Endothelial cell of umbilical vein (primary cell): ENCODE results near the gene MRPL33. TPM values are rescaled to one million over a fixed set of nuclear protein-coding genes. Genes with fewer than 3 reads are reported as not detected.

Experiments used
- BruUV-seq: library from RNA; stranded (reverse); fragments of 400-500 nt; replicated peaks from 2 replicates; lab custom pipeline; 2021; lab: Mats Ljungman, UMichigan
- CTCF ChIA-PET: fragments of 300-600, 350-600 bp; sonication (Branson Sonifier 250); formaldehyde crosslinking; loops from one replicate; lab custom pipeline; 2021; ENCODE audit warnings: antibody characterized with exemption, inconsistent platforms; lab: Charles Lee
- POLR2A ChIA-PET: fragments of 300-600, 350-600 bp; sonication (Branson Sonifier 250); formaldehyde crosslinking; loops from one replicate; lab custom pipeline; 2021; ENCODE audit warnings: antibody characterized with exemption, inconsistent platforms; lab: Charles Lee
- DNase-seq: peaks from one replicate; pipeline ENCODE4 v3.0.0-alpha.2; 2011; ENCODE audit warnings: low read depth, low spot score
- FAIRE-seq: peaks from 2 replicates; lab custom pipeline; 2011; peaks lifted over from hg19 to GRCh38; lab: Jason Lieb, UNC
- H2AFZ ChIP-seq: 2 replicates; pipeline ENCODE4 v1.6.0; 2012; ENCODE audit warnings: low read depth, low read length, control low read depth, inconsistent platforms
- H3K27ac ChIP-seq: 2 replicates; pipeline ENCODE4 v1.5.1; 2011; ENCODE audit warnings: low read depth, mild to moderate bottlenecking, control low read depth, low read length, moderate library complexity; ENCODE audit not compliant: insufficient read depth
- H3K27me3 ChIP-seq, 2 experiments: 2 replicates each; pipeline versions ENCODE4 v1.6.0 to v1.6.1; 2011; ENCODE audit warnings: low read length in 2 of 2, mixed read lengths in 1 of 2; ENCODE audit not compliant: control insufficient read depth in 2 of 2, insufficient read depth in 2 of 2
- H3K36me3 ChIP-seq, 2 experiments: 2 replicates in 1 of 2; 3 replicates in 1 of 2; pipeline ENCODE4 v1.5.1; 2011; ENCODE audit warnings: low read length in 2 of 2, mild to moderate bottlenecking in 1 of 2, moderate library complexity in 1 of 2; ENCODE audit not compliant: control insufficient read depth in 2 of 2, insufficient read depth in 2 of 2; ENCODE audit errors: extremely low read depth in 1 of 2
- H3K4me1 ChIP-seq: 3 replicates; pipeline ENCODE4 v1.5.1; 2011; ENCODE audit warnings: mild to moderate bottlenecking, low read length; ENCODE audit not compliant: control insufficient read depth, insufficient read depth; ENCODE audit errors: extremely low read depth
- H3K4me2 ChIP-seq: 2 replicates; pipeline ENCODE4 v1.6.1; 2011; ENCODE audit warnings: low read length, control low read depth, mixed read lengths; ENCODE audit not compliant: insufficient read depth
- H3K4me3 ChIP-seq, 3 experiments: fragments of 200-600 bp in 1 of 3; sonication (generic), shearing (Covaris generic) in 1 of 3; replicated peaks in 1 of 3; 2 replicates each; pipeline ENCODE4 v1.5.1; 2011 to 2016; ENCODE audit warnings: control low read depth in 3 of 3, low read length in 3 of 3, mild to moderate bottlenecking in 2 of 3, inconsistent platforms in 1 of 3, low read depth in 1 of 3, moderate library complexity in 1 of 3; ENCODE audit not compliant: insufficient read depth in 1 of 3
- H3K79me2 ChIP-seq: 2 replicates; pipeline ENCODE4 v1.6.0; 2012; ENCODE audit warnings: low read length, inconsistent platforms; ENCODE audit not compliant: control insufficient read depth, insufficient read depth
- H3K9ac ChIP-seq: replicated peaks from 2 replicates; pipeline ENCODE3; 2011; ENCODE audit warnings: low read length, control low read depth; ENCODE audit not compliant: insufficient read depth; ENCODE audit errors: extremely low read depth
- H3K9me1 ChIP-seq: replicated peaks from 3 replicates; pipeline ENCODE4 v1.6.0; 2011; ENCODE audit warnings: mild to moderate bottlenecking, low read length; ENCODE audit not compliant: control insufficient read depth, insufficient read depth; ENCODE audit errors: extremely low read depth
- H3K9me3 ChIP-seq: replicated peaks from 2 replicates; pipeline ENCODE4 v1.5.1; 2012; ENCODE audit warnings: low read length, inconsistent platforms; ENCODE audit not compliant: control insufficient read depth, insufficient read depth
- H4K20me1 ChIP-seq: replicated peaks from 2 replicates; pipeline ENCODE3; 2011; ENCODE audit warnings: mild to moderate bottlenecking, low read length; ENCODE audit not compliant: control insufficient read depth, insufficient read depth; ENCODE audit errors: extremely low read depth
- CTCF ChIP-seq, 2 donors: IDR thresholded peaks; 1 replicate in 1 of 2; 2 replicates in 1 of 2; pipeline ENCODE4 v1.5.1; 2011; ENCODE audit warnings: low read length in 2 of 2, mild to moderate bottlenecking in 2 of 2, moderate library complexity in 2 of 2, control low read depth in 1 of 2, inconsistent platforms in 1 of 2, low read depth in 1 of 2; ENCODE audit not compliant: insufficient read depth in 1 of 2; ENCODE audit errors: extremely low read depth in 1 of 2
- EZH2 ChIP-seq: IDR thresholded peaks from 2 replicates; pipeline ENCODE4 v1.6.1; 2012; ENCODE audit warnings: borderline replicate concordance, low read depth, mild to moderate bottlenecking, moderate library complexity, low read length, inconsistent platforms; ENCODE audit not compliant: severe bottlenecking
- FOS ChIP-seq: IDR thresholded peaks from 2 replicates; pipeline ENCODE4 v1.6.1; 2011; ENCODE audit warnings: mild to moderate bottlenecking, low read length, moderate library complexity, borderline replicate concordance; ENCODE audit not compliant: insufficient read depth
- GATA2 ChIP-seq: IDR thresholded peaks from 2 replicates; pipeline ENCODE4 v1.7.0; 2011; ENCODE audit warnings: low read depth, mild to moderate bottlenecking, moderate library complexity, mixed read lengths, low read length; ENCODE audit not compliant: insufficient read length, insufficient read depth
- JUN ChIP-seq: IDR thresholded peaks from 2 replicates; pipeline ENCODE4 v1.6.1; 2011; ENCODE audit warnings: borderline replicate concordance, low read depth; ENCODE audit not compliant: insufficient read length, insufficient read depth
- MAX ChIP-seq: IDR thresholded peaks from 2 replicates; pipeline ENCODE4 v1.6.1; 2011; ENCODE audit not compliant: insufficient read depth, insufficient read length
- MYC ChIP-seq: IDR thresholded peaks from one replicate; pipeline ENCODE4 v1.6.1; 2011; ENCODE audit warnings: mild to moderate bottlenecking, low read depth, low read length
- POLR2AphosphoS5 ChIP-seq: IDR thresholded peaks from 2 replicates; pipeline ENCODE4 v1.6.1; 2012; ENCODE audit warnings: low read depth, mild to moderate bottlenecking, control low read depth, low read length, moderate library complexity; ENCODE audit not compliant: insufficient read depth
- dilution Hi-C: fragments of 300-500 bp; cut with MboI; formaldehyde crosslinking; loops from one replicate; pipeline ENCODE4 v1.15.0; 2019; ENCODE audit warnings: low sequenced_read_pairs; ENCODE audit not compliant: extremely low pct_ligation_motif_present
- intact Hi-C: fragments of 100-400 bp; cut with micrococcal nuclease; formaldehyde crosslinking; loops from one replicate; pipeline ENCODE4 v1.10.0; 2022
- polyA plus RNA-seq, 4 experiments: library from polyadenylated mRNA; depleted of rRNA in 3 of 4; stranded (reverse) in 3 of 4; unstranded in 1 of 4; fragments of >200 nt; gene quantifications; 2 replicates each; pipeline versions ENCODE4 v1.2.1 to v1.2.3, GENCODE V29; 2011 to 2012; ENCODE audit warnings: missing spikeins in 1 of 4
- total RNA-seq: library from RNA; stranded (reverse); gene quantifications from 2 replicates; pipeline ENCODE4 v1.2.3, GENCODE V29; 2021

Gene MRPL33
- total and polyA plus RNA-seq, 2 donors (not counting 3 experiments of a cell fraction or from before 2014, with no cell fraction given), result 36.1 to 97.4 TPM

- no TSS peak for BruUV-seq
- no peak overlapping the region for H3K4me3 ChIP-seq
- no peaks in the 10 kb centered on the region for H3K9me3 ChIP-seq
- FAIRE-seq, result no peak
- H4K20me1 ChIP-seq, result no peaks in the 10 kb centered on the region
- no peak for DNase-seq
- no peaks in the 10 kb centered on the region for H3K36me3 ChIP-seq
- TF ChIP-seq EZH2 (no peak), JUN (no peak), FOS (no peak), POLR2AphosphoS5 (no peak), GATA2 (no peak), MAX (no peak), CTCF (IDR thresholded peaks at IDR 0.05; ENCODE audit: extremely low read depth in 1 of 2, insufficient read depth in 1 of 2, low read depth in 1 of 2, low read length in 2 of 2) (no peak), MYC (no peak)
- no peak overlapping the region for H3K4me2 ChIP-seq
- no peak overlapping the region for H2AFZ ChIP-seq
- no peak overlapping the region for H3K27ac ChIP-seq
- no peaks in the 10 kb centered on the region for H3K79me2 ChIP-seq
- H3K4me1 ChIP-seq, result peaks cover 16% of the 10 kb centered on the region
- intact Hi-C loops, result no loop called here
- CTCF ChIA-PET, result interaction anchor here (1.1 to 1.2 kb wide), 2 partner anchors 9 to 20 kb away, joined by 3 read pairs; no protein-coding TSS in a partner anchor
- dilution Hi-C loops, result no loop called here
- no peaks in the 10 kb centered on the region for H3K9me1 ChIP-seq
- no peak overlapping the region for H3K9ac ChIP-seq
- POLR2A ChIA-PET, result no interaction called here
- H3K27me3 ChIP-seq, result no peaks in the 10 kb centered on the region
Measured at GRCh38 chr2:27790796-27791195, 19.3 kb downstream of the MRPL33 start.
